Neural progenitor cell (in vitro differentiated cells): ENCODE data around the gene ZHX3.

Experiments used
- EZH2 ChIP-seq: fragments of 200-600 bp; sonication (generic); IDR thresholded peaks from 2 replicates; pipeline ENCODE4 v1.6.1; 2017; ENCODE audit warnings: antibody characterized with exemption, mild to moderate bottlenecking, moderate library complexity
- TF ChIP-seq, protein P1 (sequence below): fragments of 200-600 bp; sonication (generic); IDR thresholded peaks from 2 replicates; pipeline ENCODE4 v1.5.1; 2017; ENCODE audit warnings: antibody characterized with exemption, mild to moderate bottlenecking

DNA sequence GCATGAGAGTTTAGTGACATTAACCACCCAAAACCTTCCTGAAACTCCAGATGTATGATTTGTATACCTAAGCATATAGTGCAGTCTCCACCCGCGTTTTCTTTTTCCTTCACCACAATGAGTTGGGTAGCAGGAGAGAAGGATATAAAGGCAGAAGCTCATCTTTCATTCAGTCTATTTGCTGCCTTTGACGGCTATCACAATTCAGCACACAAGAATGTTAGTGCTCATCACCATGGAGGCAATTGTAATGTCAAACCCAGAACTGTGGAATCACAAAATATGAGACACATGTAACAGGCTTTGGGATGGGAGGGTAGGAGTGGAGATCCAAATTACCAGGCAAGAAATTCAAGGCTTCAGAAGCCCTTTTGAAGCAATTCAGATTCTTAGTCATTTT, 17.6 kb downstream of the ZHX3 start:
- TF ChIP-seq, protein P1, sequence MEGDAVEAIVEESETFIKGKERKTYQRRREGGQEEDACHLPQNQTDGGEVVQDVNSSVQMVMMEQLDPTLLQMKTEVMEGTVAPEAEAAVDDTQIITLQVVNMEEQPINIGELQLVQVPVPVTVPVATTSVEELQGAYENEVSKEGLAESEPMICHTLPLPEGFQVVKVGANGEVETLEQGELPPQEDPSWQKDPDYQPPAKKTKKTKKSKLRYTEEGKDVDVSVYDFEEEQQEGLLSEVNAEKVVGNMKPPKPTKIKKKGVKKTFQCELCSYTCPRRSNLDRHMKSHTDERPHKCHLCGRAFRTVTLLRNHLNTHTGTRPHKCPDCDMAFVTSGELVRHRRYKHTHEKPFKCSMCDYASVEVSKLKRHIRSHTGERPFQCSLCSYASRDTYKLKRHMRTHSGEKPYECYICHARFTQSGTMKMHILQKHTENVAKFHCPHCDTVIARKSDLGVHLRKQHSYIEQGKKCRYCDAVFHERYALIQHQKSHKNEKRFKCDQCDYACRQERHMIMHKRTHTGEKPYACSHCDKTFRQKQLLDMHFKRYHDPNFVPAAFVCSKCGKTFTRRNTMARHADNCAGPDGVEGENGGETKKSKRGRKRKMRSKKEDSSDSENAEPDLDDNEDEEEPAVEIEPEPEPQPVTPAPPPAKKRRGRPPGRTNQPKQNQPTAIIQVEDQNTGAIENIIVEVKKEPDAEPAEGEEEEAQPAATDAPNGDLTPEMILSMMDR, result no peak
- TF ChIP-seq EZH2, result no peak
